ENCODE results near the gene TGFB1I1. TPM values are rescaled to one million over a fixed set of nuclear protein-coding genes. Genes with fewer than 3 reads are reported as not detected.

The TGFB1I1 gene
- total RNA-seq, 1 experiment from 2014 or later = 9.3 TPM

- TF ChIP-seq, protein P1, sequence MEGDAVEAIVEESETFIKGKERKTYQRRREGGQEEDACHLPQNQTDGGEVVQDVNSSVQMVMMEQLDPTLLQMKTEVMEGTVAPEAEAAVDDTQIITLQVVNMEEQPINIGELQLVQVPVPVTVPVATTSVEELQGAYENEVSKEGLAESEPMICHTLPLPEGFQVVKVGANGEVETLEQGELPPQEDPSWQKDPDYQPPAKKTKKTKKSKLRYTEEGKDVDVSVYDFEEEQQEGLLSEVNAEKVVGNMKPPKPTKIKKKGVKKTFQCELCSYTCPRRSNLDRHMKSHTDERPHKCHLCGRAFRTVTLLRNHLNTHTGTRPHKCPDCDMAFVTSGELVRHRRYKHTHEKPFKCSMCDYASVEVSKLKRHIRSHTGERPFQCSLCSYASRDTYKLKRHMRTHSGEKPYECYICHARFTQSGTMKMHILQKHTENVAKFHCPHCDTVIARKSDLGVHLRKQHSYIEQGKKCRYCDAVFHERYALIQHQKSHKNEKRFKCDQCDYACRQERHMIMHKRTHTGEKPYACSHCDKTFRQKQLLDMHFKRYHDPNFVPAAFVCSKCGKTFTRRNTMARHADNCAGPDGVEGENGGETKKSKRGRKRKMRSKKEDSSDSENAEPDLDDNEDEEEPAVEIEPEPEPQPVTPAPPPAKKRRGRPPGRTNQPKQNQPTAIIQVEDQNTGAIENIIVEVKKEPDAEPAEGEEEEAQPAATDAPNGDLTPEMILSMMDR (IDR thresholded peaks at IDR 0.05; ENCODE audit: insufficient read depth in 1 of 2, low read depth in 1 of 2, low read length in 1 of 2, severe bottlenecking in 1 of 2, unreplicated experiment in 1 of 2) = no peak
- BruUV-seq (replicated peaks) = no TSS peak
- intact Hi-C loops (cut with micrococcal nuclease; ENCODE audit: unreplicated experiment) = loop anchor here (2.0 kb wide), 1 partner anchor 13 kb away; the partner anchor contains the start of gene ZNF843
- H3K27me3 ChIP-seq (replicated peaks; ENCODE audit: control insufficient read depth, insufficient read depth, low read length) = no peaks in the 10 kb centered on the region
- POLR2A ChIA-PET = no interaction called here
- Mint-ChIP-seq H3K9me3 (ENCODE audit: unreplicated experiment) (no peaks in the 10 kb centered on the region), H3K27ac (ENCODE audit: unreplicated experiment) (no peak overlapping the region), H3K4me1 (ENCODE audit: low read depth, unreplicated experiment) (no peaks in the 10 kb centered on the region), H3K36me3 (ENCODE audit: insufficient read depth, unreplicated experiment) (no peaks in the 10 kb centered on the region), H3K4me3 (ENCODE audit: unreplicated experiment) (no peak overlapping the region), H3K27me3 (ENCODE audit: insufficient read depth, unreplicated experiment) (peaks cover 4% of the 10 kb centered on the region)
- H3K4me3 ChIP-seq (ENCODE audit: low read depth, low read length) = no peak overlapping the region
- no peaks in the 10 kb centered on the region for H3K36me3 ChIP-seq (ENCODE audit: control insufficient read depth, insufficient read depth, low read length)
- DNase-seq = no peak
- H3K4me1 ChIP-seq = no peaks in the 10 kb centered on the region
- H3K9me3 ChIP-seq = no peaks in the 10 kb centered on the region
- CTCF ChIA-PET = interaction anchor here (1.2 kb wide), 1 partner anchor 29 kb away, joined by 3 read pairs; no protein-coding TSS in a partner anchor
These were observed 42.6 kb upstream of the TGFB1I1 start for GRCh38 chr16:31429314-31429713.

DNA sequence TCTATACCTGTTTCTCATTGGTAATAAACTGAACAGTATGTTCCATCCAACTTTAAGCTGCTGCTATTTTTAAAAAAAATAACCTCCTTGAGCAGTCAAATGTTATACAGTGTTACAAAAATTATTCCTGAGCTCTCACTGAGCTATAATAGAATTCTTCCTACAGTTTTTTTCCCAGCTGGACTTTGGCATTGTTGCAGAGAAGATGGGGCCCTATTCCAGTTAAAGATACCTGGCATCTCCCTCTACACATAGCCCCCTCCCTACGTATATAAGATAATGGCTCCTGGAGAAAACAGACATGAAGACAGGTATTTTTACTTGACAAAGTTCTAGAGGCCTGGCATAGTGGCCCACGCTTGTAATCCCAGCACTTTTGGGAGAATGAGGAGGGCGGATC is 42.2 kb upstream of the TGFB1I1 start:
- no peaks in the 10 kb centered on the region for H3K36me3 ChIP-seq (ENCODE audit: control insufficient read depth, insufficient read depth, low read length)
- H3K27me3 ChIP-seq (replicated peaks; ENCODE audit: control insufficient read depth, insufficient read depth, low read length) = no peaks in the 10 kb centered on the region
- Mint-ChIP-seq H3K36me3 (ENCODE audit: insufficient read depth, unreplicated experiment) (no peaks in the 10 kb centered on the region), H3K4me3 (ENCODE audit: unreplicated experiment) (no peak overlapping the region), H3K27me3 (ENCODE audit: insufficient read depth, unreplicated experiment) (peaks cover 2% of the 10 kb centered on the region), H3K27ac (ENCODE audit: unreplicated experiment) (no peak overlapping the region), H3K4me1 (ENCODE audit: low read depth, unreplicated experiment) (no peaks in the 10 kb centered on the region), H3K9me3 (ENCODE audit: unreplicated experiment) (no peaks in the 10 kb centered on the region)
- intact Hi-C loops (cut with micrococcal nuclease; ENCODE audit: unreplicated experiment) = loop anchor here (2.0 kb wide), 1 partner anchor 13 kb away; the partner anchor contains the start of gene ZNF843
- BruUV-seq (replicated peaks) = no TSS peak
- no peaks in the 10 kb centered on the region for H3K4me1 ChIP-seq
- TF ChIP-seq, protein P1 (IDR thresholded peaks at IDR 0.05; ENCODE audit: insufficient read depth in 1 of 2, low read depth in 1 of 2, low read length in 1 of 2, severe bottlenecking in 1 of 2, unreplicated experiment in 1 of 2) = no peak
- no peak for DNase-seq
- H3K4me3 ChIP-seq (ENCODE audit: low read depth, low read length) = no peak overlapping the region
- ChIA-PET POLR2A (no interaction called here), CTCF (interaction anchor here (1.2 kb wide), 1 partner anchor 29 kb away, joined by 3 read pairs; no protein-coding TSS in a partner anchor)
- H3K9me3 ChIP-seq = no peaks in the 10 kb centered on the region

DNA sequence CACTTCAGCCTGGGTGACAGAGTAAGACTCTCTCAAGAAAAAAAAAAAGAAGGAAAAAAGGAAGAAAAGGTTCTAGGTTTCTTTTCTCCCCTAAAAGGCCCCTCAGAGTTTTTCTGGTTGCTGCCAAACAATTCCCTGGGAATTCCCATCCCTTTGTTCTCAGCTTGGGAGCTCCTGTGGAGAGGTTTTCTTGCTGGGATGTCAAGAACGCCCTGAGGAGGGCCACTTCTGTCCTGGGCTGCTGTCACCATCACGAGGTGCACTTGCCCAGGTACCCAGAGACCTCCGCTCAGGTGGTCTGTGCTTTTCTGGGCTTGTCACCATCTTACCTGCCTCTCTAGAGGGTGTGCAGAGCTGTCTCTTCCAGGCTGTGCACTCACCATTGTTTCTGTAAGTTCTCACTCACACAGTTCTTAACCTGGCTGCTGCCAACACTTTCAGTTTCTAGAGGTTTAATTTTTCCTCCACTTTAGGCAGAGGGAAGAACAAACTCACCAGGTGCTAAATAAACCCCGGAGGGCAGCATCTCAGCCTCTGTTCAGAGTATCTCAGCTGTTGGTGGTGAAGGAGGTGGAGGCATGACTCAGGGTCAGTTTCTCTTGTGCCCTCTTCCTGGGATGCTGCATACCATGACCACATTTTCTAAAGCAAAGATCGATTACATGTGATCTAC is 41.4 kb upstream of the TGFB1I1 start:
- no peaks in the 10 kb centered on the region for H3K9me3 Mint-ChIP-seq (ENCODE audit: unreplicated experiment)
- ChIA-PET CTCF (interaction anchor here (1.2 kb wide), 1 partner anchor 28 kb away, joined by 3 read pairs; no protein-coding TSS in a partner anchor), POLR2A (no interaction called here)
- no peaks in the 10 kb centered on the region for H3K36me3 Mint-ChIP-seq (ENCODE audit: insufficient read depth, unreplicated experiment)
- H3K4me1 Mint-ChIP-seq (ENCODE audit: low read depth, unreplicated experiment) = no peaks in the 10 kb centered on the region
- no peak overlapping the region for H3K4me3 Mint-ChIP-seq (ENCODE audit: unreplicated experiment)
- intact Hi-C loops (cut with micrococcal nuclease; ENCODE audit: unreplicated experiment) = no loop called here
- H3K4me3 ChIP-seq (ENCODE audit: low read depth, low read length) = no peak overlapping the region
- H3K4me1 ChIP-seq = no peaks in the 10 kb centered on the region
- no peaks in the 10 kb centered on the region for H3K27me3 Mint-ChIP-seq (ENCODE audit: insufficient read depth, unreplicated experiment)
- TF ChIP-seq, protein P1 (IDR thresholded peaks at IDR 0.05; ENCODE audit: insufficient read depth in 1 of 2, low read depth in 1 of 2, low read length in 1 of 2, severe bottlenecking in 1 of 2, unreplicated experiment in 1 of 2) = no peak
- H3K27me3 ChIP-seq (replicated peaks; ENCODE audit: control insufficient read depth, insufficient read depth, low read length) = no peaks in the 10 kb centered on the region
- no peaks in the 10 kb centered on the region for H3K36me3 ChIP-seq (ENCODE audit: control insufficient read depth, insufficient read depth, low read length)
- DNase-seq = no peak
- no peaks in the 10 kb centered on the region for H3K9me3 ChIP-seq
- BruUV-seq (replicated peaks) = no TSS peak
- no peak overlapping the region for H3K27ac Mint-ChIP-seq (ENCODE audit: unreplicated experiment)

Measured in Caco-2 (cell line).